ENCODE results near the gene TMPRSS4.

The TMPRSS4 gene

GRCh38 chr11:118071416-118072030 is 5.4 kb upstream of the TMPRSS4 start:
- DNase-seq = no peak
- in situ Hi-C loops (cut with HindIII; ENCODE audit: low pct_ligation_motif_present, low pct_unique_long_range_greater_than_20kb, low sequenced_read_pairs) = no loop called here

GRCh38 chr11:118073554-118073953 is 3.3 kb upstream of the TMPRSS4 start:
- DNase-seq = no peak
- in situ Hi-C loops (cut with HindIII; ENCODE audit: low pct_ligation_motif_present, low pct_unique_long_range_greater_than_20kb, low sequenced_read_pairs) = no loop called here

GRCh38 chr11:118074091-118074685 is 2.7 kb upstream of the TMPRSS4 start:
- no peak for DNase-seq
- in situ Hi-C loops (cut with HindIII; ENCODE audit: low pct_ligation_motif_present, low pct_unique_long_range_greater_than_20kb, low sequenced_read_pairs) = no loop called here

GRCh38 chr11:118074785-118075184 is 2.1 kb upstream of the TMPRSS4 start:
- in situ Hi-C loops (cut with HindIII; ENCODE audit: low pct_ligation_motif_present, low pct_unique_long_range_greater_than_20kb, low sequenced_read_pairs) = no loop called here
- no peak for DNase-seq

- no peak for DNase-seq
These were observed 2.1 kb downstream of the TMPRSS4 start for GRCh38 chr11:118078911-118079411.

GRCh38 chr11:118079491-118079890 is 2.6 kb downstream of the TMPRSS4 start:
- in situ Hi-C loops (cut with HindIII; ENCODE audit: low pct_ligation_motif_present, low pct_unique_long_range_greater_than_20kb, low sequenced_read_pairs) = no loop called here
- no peak for DNase-seq

More at GRCh38 chr11:118078911-118079411, 2.1 kb downstream of the TMPRSS4 start:
- in situ Hi-C loops (cut with HindIII; ENCODE audit: low pct_ligation_motif_present, low pct_unique_long_range_greater_than_20kb, low sequenced_read_pairs) = no loop called here

GRCh38 chr11:118080296-118080695 is 3.4 kb downstream of the TMPRSS4 start:
- no peak for DNase-seq
- in situ Hi-C loops (cut with HindIII; ENCODE audit: low pct_ligation_motif_present, low pct_unique_long_range_greater_than_20kb, low sequenced_read_pairs) = no loop called here

- in situ Hi-C loops (cut with HindIII; ENCODE audit: low pct_ligation_motif_present, low pct_unique_long_range_greater_than_20kb, low sequenced_read_pairs) = no loop called here
- no peak for DNase-seq
These were observed 4.5 kb downstream of the TMPRSS4 start for GRCh38 chr11:118081241-118081958.

GRCh38 chr11:118082880-118083552 is 6.1 kb downstream of the TMPRSS4 start:
- in situ Hi-C loops (cut with HindIII; ENCODE audit: low pct_ligation_motif_present, low pct_unique_long_range_greater_than_20kb, low sequenced_read_pairs) = no loop called here
- DNase-seq = no peak

- in situ Hi-C loops (cut with HindIII; ENCODE audit: low pct_ligation_motif_present, low pct_unique_long_range_greater_than_20kb, low sequenced_read_pairs) = no loop called here
- DNase-seq = no peak
These were observed 7.4 kb downstream of the TMPRSS4 start for GRCh38 chr11:118084247-118084646.

- DNase-seq = no peak
- in situ Hi-C loops (cut with HindIII; ENCODE audit: low pct_ligation_motif_present, low pct_unique_long_range_greater_than_20kb, low sequenced_read_pairs) = no loop called here
These were observed 7.8 kb downstream of the TMPRSS4 start for GRCh38 chr11:118084656-118085055.

GRCh38 chr11:118086913-118087768 is 10.3 kb downstream of the TMPRSS4 start, which contains the start of gene SMIM35:
Gene SMIM35 (minus strand): TSS chr11:118086963. CDS start chr11:118086757, 206 bp downstream.
- DNase-seq = no peak
- in situ Hi-C loops (cut with HindIII; ENCODE audit: low pct_ligation_motif_present, low pct_unique_long_range_greater_than_20kb, low sequenced_read_pairs) = no loop called here

GRCh38 chr11:118087931-118088330 is 11.1 kb downstream of the TMPRSS4 start:
- in situ Hi-C loops (cut with HindIII; ENCODE audit: low pct_ligation_motif_present, low pct_unique_long_range_greater_than_20kb, low sequenced_read_pairs) = no loop called here

GRCh38 chr11:118088531-118088930 is 11.7 kb downstream of the TMPRSS4 start:
- DNase-seq = no peak
- in situ Hi-C loops (cut with HindIII; ENCODE audit: low pct_ligation_motif_present, low pct_unique_long_range_greater_than_20kb, low sequenced_read_pairs) = no loop called here

More at GRCh38 chr11:118087931-118088330, 11.1 kb downstream of the TMPRSS4 start:
- no peak for DNase-seq

GRCh38 chr11:118090545-118091162 is 13.8 kb downstream of the TMPRSS4 start:
- in situ Hi-C loops (cut with HindIII; ENCODE audit: low pct_ligation_motif_present, low pct_unique_long_range_greater_than_20kb, low sequenced_read_pairs) = no loop called here
- DNase-seq = no peak

- in situ Hi-C loops (cut with HindIII; ENCODE audit: low pct_ligation_motif_present, low pct_unique_long_range_greater_than_20kb, low sequenced_read_pairs) = no loop called here
- DNase-seq = no peak
These were observed 14.8 kb downstream of the TMPRSS4 start for GRCh38 chr11:118091690-118092089.

- DNase-seq = no peak
- in situ Hi-C loops (cut with HindIII; ENCODE audit: low pct_ligation_motif_present, low pct_unique_long_range_greater_than_20kb, low sequenced_read_pairs) = no loop called here
These were observed 16.2 kb downstream of the TMPRSS4 start for GRCh38 chr11:118092907-118093571.
